Measurements from ENCODE around the gene SPTBN4. TPM values are rescaled to one million over a fixed set of nuclear protein-coding genes. Genes with fewer than 3 reads are reported as not detected.

Gene SPTBN4
- total and polyA plus RNA-seq, 10 of the 15 experiments (the other 5 are each of a cell fraction or from before 2014, with no cell fraction given): 0.04 to 1.1 (median 0.34) TPM; not detected in 1

- Histone ChIP-seq H3K27ac (ENCODE audit: control insufficient read depth, insufficient read depth) (no peak overlapping the region), H3K9ac (ENCODE audit: control insufficient read depth, insufficient read depth, low read length) (no peak overlapping the region), H4K20me1 (ENCODE audit: control insufficient read depth, insufficient read depth) (no peaks in the 10 kb centered on the region), H3K4me1 (ENCODE audit: control insufficient read depth, insufficient read depth, low read length) (no peaks in the 10 kb centered on the region), H3K79me2 (ENCODE audit: control insufficient read depth, insufficient read depth, low read length) (no peaks in the 10 kb centered on the region), H3K4me3 (no peak overlapping the region), H2AFZ (ENCODE audit: control insufficient read depth, low read depth, low read length) (no peak overlapping the region), H3K27me3 (replicated peaks in 1 of 2; ENCODE audit: control insufficient read depth in 2 of 2, insufficient read depth in 2 of 2, low read length in 1 of 2) (no peaks in the 10 kb centered on the region), H3K9me3 (replicated peaks; ENCODE audit: control insufficient read depth, insufficient read depth, low read length) (no peaks in the 10 kb centered on the region), H3K4me2 (ENCODE audit: control insufficient read depth, insufficient read depth) (no peak overlapping the region), H3K36me3 (ENCODE audit: control insufficient read depth in 2 of 2, insufficient read depth in 2 of 2, low read length in 1 of 2) (no peaks in the 10 kb centered on the region)
- POLR2A ChIA-PET: no interaction called here
- no peak for TF ChIP-seq POLR2A (IDR thresholded peaks at IDR 0.05; ENCODE audit: low read depth, low read length)
- no peak for TF ChIP-seq IRF4 (IDR thresholded peaks at IDR 0.05; ENCODE audit: low read depth, low read length)
- no peak for TF ChIP-seq HCFC1 (IDR thresholded peaks at IDR 0.05; ENCODE audit: low read length)
- TF ChIP-seq BRCA1 (IDR thresholded peaks at IDR 0.05; ENCODE audit: low read depth, low read length): no peak
- TF ChIP-seq ASH2L (IDR thresholded peaks at IDR 0.05; ENCODE audit: borderline replicate concordance, low read depth): no peak
- no peak for TF ChIP-seq ZNF687 (IDR thresholded peaks at IDR 0.05)
- no peak for TF ChIP-seq EP300 (IDR thresholded peaks at IDR 0.05; ENCODE audit: borderline replicate concordance in 1 of 2, control insufficient read depth in 1 of 2, low read depth in 2 of 2, low read length in 2 of 2)
- no peak for TF ChIP-seq NRF1 (conservative IDR thresholded peaks at IDR 0.05; ENCODE audit: low read depth, low read length)
- no peak for TF ChIP-seq ZNF24 (IDR thresholded peaks at IDR 0.05)
- TF ChIP-seq ATF3 (IDR thresholded peaks at IDR 0.05; ENCODE audit: borderline replicate concordance, extremely low read depth, low read depth, low read length): no peak
- no peak for TF ChIP-seq TBL1XR1 (IDR thresholded peaks at IDR 0.05; ENCODE audit: low read depth, low read length)
- no peak for TF ChIP-seq ZNF384 (IDR thresholded peaks at IDR 0.05; ENCODE audit: borderline replicate concordance, low read depth, low read length)
- TF ChIP-seq MAX (IDR thresholded peaks at IDR 0.05; ENCODE audit: low read depth, low read length): no peak
- FAIRE-seq (no peak), ATAC-seq (no peak), DNase-seq (ENCODE audit: low read depth, low spot score) (no peak)
- WGBS (ENCODE audit: insufficient coverage, insufficient replicate concordance, low lambda C conversion rate, missing lambda C conversion rate): 45% methylated on average over 4 of the region's 4 CpGs
- intact Hi-C loops (cut with micrococcal nuclease; ENCODE audit: unreplicated experiment): no loop called here
- CTCF ChIA-PET: interaction anchor here (0.7 kb wide), 1 partner anchor 24 kb away, joined by 3 read pairs; no protein-coding TSS in a partner anchor
- in situ Hi-C loops (cut with MboI): no loop called here
- SMC1A ChIA-PET (ENCODE audit: uncharacterized antibody, unreplicated experiment): no interaction called here
- BruUV-seq (replicated peaks): no TSS peak
- RAD21 ChIA-PET (ENCODE audit: unreplicated experiment): interaction anchor here (0.9 kb wide), 1 partner anchor 196 kb away, joined by 3 read pairs; no protein-coding TSS in a partner anchor
Measured at GRCh38 chr19:40501599-40501998, 34.8 kb downstream of the SPTBN4 start.
